Activated B cell treated with CpG ODN at 0.5 μM for 24 hours (primary cell): ENCODE results near the gene OR2M7. TPM values are rescaled to one million over a fixed set of nuclear protein-coding genes. Genes with fewer than 3 reads are reported as not detected.

Source experiments
- ATAC-seq: fragments of 200-7000 bp; cut with Tn5 transposase; one replicate; pipeline ENCODE4 v1.10.0; 2021; ENCODE audit warnings: low read depth, mild to moderate bottlenecking, moderate library complexity
- CTCF ChIA-PET: fragments of 350-600 bp; sonication (Branson Sonifier 250); formaldehyde crosslinking; loops from one replicate; lab custom pipeline; 2021; ENCODE audit warnings: antibody characterized with exemption; lab: Charles Lee
- POLR2A ChIA-PET: fragments of 350-600 bp; sonication (Branson Sonifier 250); formaldehyde crosslinking; loops from one replicate; lab custom pipeline; 2021; ENCODE audit warnings: antibody characterized with exemption; lab: Charles Lee
- DNase-seq: peaks from one replicate; pipeline ENCODE4 v3.0.0; 2022
- H3K27ac Mint-ChIP-seq: one replicate; pipeline ENCODE4 v1.8.0; 2020; ENCODE audit warnings: mixed read lengths
- H3K27me3 Mint-ChIP-seq: one replicate; pipeline ENCODE4 v1.8.0; 2021; ENCODE audit warnings: mixed read lengths
- H3K36me3 Mint-ChIP-seq: one replicate; pipeline ENCODE4 v1.8.0; 2021; ENCODE audit warnings: low read depth, mixed read lengths
- H3K4me1 Mint-ChIP-seq: one replicate; pipeline ENCODE4 v1.8.0; 2021; ENCODE audit warnings: mixed read lengths
- H3K4me3 Mint-ChIP-seq: one replicate; pipeline ENCODE4 v1.8.0; 2020; ENCODE audit warnings: mild to moderate bottlenecking, mixed read lengths
- H3K9me3 Mint-ChIP-seq: one replicate; pipeline ENCODE4 v1.8.0; 2020; ENCODE audit warnings: mixed read lengths
- CTCF ChIP-seq: fragments of 200-600 bp; IDR thresholded peaks from one replicate; pipeline ENCODE4 v1.8.0; 2022; ENCODE audit warnings: antibody characterized with exemption, mild to moderate bottlenecking
- intact Hi-C: fragments of 100-400 bp; cut with micrococcal nuclease; formaldehyde crosslinking; loops from one replicate; pipeline ENCODE4 v1.15.1; 2024
- total RNA-seq: library from RNA; stranded (reverse); gene quantifications from 2 replicates; pipeline ENCODE4 v1.2.3, GENCODE V29; 2022

OR2M7 gene
- total RNA-seq, 1 donor from 2014 or later: not detected

GRCh38 chr1:248303324-248303723 is 21.0 kb downstream of the OR2M7 start, which contains the start of gene OR2T12:
Gene OR2T12, minus strand, starts transcription at chr1:248303424. Its CDS starts 7,846 bp downstream, at chr1:248295578.
- Mint-ChIP-seq H3K4me3 (no peak within 1 kb of the TSS), H3K27ac (no peak within 1 kb of the TSS), H3K4me1 (no peaks in the 10 kb centered on the region), H3K27me3 (no peaks in the 10 kb centered on the region), H3K9me3 (no peaks in the 10 kb centered on the region), H3K36me3 (no peaks in the 10 kb centered on the region)
- ATAC-seq (no peak), DNase-seq (no peak)
- no peak for TF ChIP-seq CTCF
- ChIA-PET CTCF (no interaction called here), POLR2A (no interaction called here)
- intact Hi-C loops: no loop called here

GRCh38 chr1:248288391-248288790 is 36.0 kb downstream of the OR2M7 start:
- intact Hi-C loops: no loop called here
- no peaks in the 10 kb centered on the region for H3K9me3 Mint-ChIP-seq
- H3K27ac Mint-ChIP-seq: no peak overlapping the region
- CTCF ChIA-PET: no interaction called here
- H3K27me3 Mint-ChIP-seq: no peaks in the 10 kb centered on the region
- peaks cover 4% of the 10 kb centered on the region for H3K4me1 Mint-ChIP-seq
- DNase-seq: no peak
- no peak overlapping the region for H3K4me3 Mint-ChIP-seq
- POLR2A ChIA-PET: no interaction called here
- no peak for ATAC-seq
- no peaks in the 10 kb centered on the region for H3K36me3 Mint-ChIP-seq
- TF ChIP-seq CTCF: no peak

GRCh38 chr1:248277876-248278275 is 46.5 kb downstream of the OR2M7 start, which contains the start of gene OR2T33:
Gene OR2T33, minus strand, starts transcription at chr1:248277976. Its CDS starts 4,162 bp downstream, at chr1:248273814.
- peaks cover 3% of the 10 kb centered on the region for H3K9me3 Mint-ChIP-seq

More at GRCh38 chr1:248277876-248278275, 46.5 kb downstream of the OR2M7 start, which contains the start of gene OR2T33:
- H3K4me1 Mint-ChIP-seq: no peaks in the 10 kb centered on the region
- H3K27me3 Mint-ChIP-seq: no peaks in the 10 kb centered on the region
- no peaks in the 10 kb centered on the region for H3K36me3 Mint-ChIP-seq
- TF ChIP-seq CTCF: no peak
- intact Hi-C loops: no loop called here
- H3K27ac Mint-ChIP-seq: no peak within 1 kb of the TSS
- ChIA-PET CTCF (no interaction called here), POLR2A (no interaction called here)
- H3K4me3 Mint-ChIP-seq: no peak within 1 kb of the TSS
- no peak for DNase-seq
- no peak for ATAC-seq

Other genes with a start within 250 kb of the OR2M7 start
- not detected in 2 replicates for gene OR2L13, start 229.4 kb downstream of the OR2M7 start, total RNA-seq
- gene OR2M5, start 179.4 kb downstream of the OR2M7 start, total RNA-seq: not detected in 2 replicates
- gene OR2M2, start 149.7 kb downstream of the OR2M7 start, total RNA-seq: not detected in 2 replicates
- not detected in 2 replicates for gene OR2M3, start 127.3 kb downstream of the OR2M7 start, total RNA-seq
- not detected in 2 replicates for gene OR2M4, start 93.2 kb downstream of the OR2M7 start, total RNA-seq
- not detected in 2 replicates for gene OR2T33, start 46.6 kb downstream of the OR2M7 start, total RNA-seq
- not detected in 2 replicates for gene OR2T12, start 21.1 kb downstream of the OR2M7 start, total RNA-seq
- not detected in 2 replicates for gene OR14C36, start 24.2 kb upstream of the OR2M7 start, total RNA-seq
- not detected in 2 replicates for gene OR2T4, start 37.1 kb upstream of the OR2M7 start, total RNA-seq
- gene OR2T6, start 51.2 kb upstream of the OR2M7 start, total RNA-seq: not detected in 2 replicates
- not detected in 2 replicates for gene OR2T1, start 78.5 kb upstream of the OR2M7 start, total RNA-seq
- 3.2 and 4.1 TPM in 2 replicates for gene OR2T2, start 121.1 kb upstream of the OR2M7 start, total RNA-seq
- gene OR2T3, start 148.8 kb upstream of the OR2M7 start, total RNA-seq: 1.00 and 1.5 TPM in 2 replicates
- not detected in 2 replicates for gene OR2T5, start 164.0 kb upstream of the OR2M7 start, total RNA-seq
- gene OR2G6, start 183.5 kb upstream of the OR2M7 start, total RNA-seq: 0.59 and 1.00 TPM in 2 replicates
- gene OR2T29, start 238.2 kb upstream of the OR2M7 start, total RNA-seq: 2.0 and 2.1 TPM in 2 replicates